Neural progenitor cell (in vitro differentiated cells): ENCODE measurements around the gene HSP90AB1. TPM values are rescaled to one million over a fixed set of nuclear protein-coding genes. Genes with fewer than 3 reads are reported as not detected.

Experiments used
- DNase-seq: peaks from one replicate; pipeline ENCODE4 v3.0.0-alpha.2; 2016; ENCODE audit warnings: low spot score
- H2AFZ ChIP-seq: fragments of 200-600 bp; sonication (generic); replicated peaks from 2 replicates; pipeline ENCODE4 v1.6.1; 2016; ENCODE audit warnings: antibody characterized with exemption
- H3F3A ChIP-seq: fragments of 200-600 bp; sonication (generic); 2 replicates; pipeline ENCODE4 v1.6.1; 2016; ENCODE audit warnings: antibody characterized with exemption, low read depth
- H3K27ac ChIP-seq: fragments of 200-600 bp; sonication (generic); 2 replicates; pipeline ENCODE4 v1.5.1; 2016; ENCODE audit warnings: mild to moderate bottlenecking
- H3K27me3 ChIP-seq: fragments of 200-600 bp; sonication (generic); 2 replicates; pipeline ENCODE4 v1.6.1; 2016; ENCODE audit warnings: mild to moderate bottlenecking, moderate library complexity
- H3K36me3 ChIP-seq: fragments of 200-600 bp; sonication (generic); 2 replicates; pipeline ENCODE4 v1.5.1; 2016
- H3K4me1 ChIP-seq: fragments of 200-600 bp; sonication (generic); 2 replicates; pipeline ENCODE4 v1.6.1; 2016; ENCODE audit warnings: mixed run types
- H3K4me2 ChIP-seq: fragments of 200-600 bp; sonication (generic); 2 replicates; pipeline ENCODE4 v1.6.1; 2016
- H3K4me3 ChIP-seq: fragments of 200-600 bp; sonication (generic); 2 replicates; pipeline ENCODE4 v1.5.1; 2016
- H3K79me2 ChIP-seq: fragments of 200-600 bp; sonication (generic); 2 replicates; pipeline ENCODE4 v1.6.1; 2016; ENCODE audit warnings: low read depth
- H3K9ac ChIP-seq: fragments of 200-600 bp; sonication (generic); 2 replicates; pipeline ENCODE4 v1.6.1; 2016
- H3K9me3 ChIP-seq: fragments of 200-600 bp; sonication (generic); 2 replicates; pipeline ENCODE4 v1.5.1; 2016; ENCODE audit warnings: low read depth
- H4K20me1 ChIP-seq: fragments of 200-600 bp; sonication (generic); 2 replicates; pipeline ENCODE4 v1.6.1; 2016; ENCODE audit warnings: low read depth
- H3K27ac Mint-ChIP-seq: 3 replicates; pipeline ENCODE4 v1.8.0; 2021; ENCODE audit warnings: mixed read lengths
- H3K27me3 Mint-ChIP-seq: 2 replicates; pipeline ENCODE4 v1.8.0; 2022; ENCODE audit warnings: low read depth, mild to moderate bottlenecking, inconsistent platforms, moderate library complexity, mixed read lengths; ENCODE audit not compliant: insufficient read depth
- H3K36me3 Mint-ChIP-seq: 3 replicates; pipeline ENCODE4 v1.8.0; 2021; ENCODE audit warnings: mixed read lengths
- H3K4me1 Mint-ChIP-seq: 3 replicates; pipeline ENCODE4 v1.8.0; 2021; ENCODE audit warnings: mixed read lengths
- H3K4me3 Mint-ChIP-seq: 3 replicates; pipeline ENCODE4 v1.8.0; 2021; ENCODE audit warnings: mild to moderate bottlenecking, moderate library complexity, mixed read lengths
- H3K9me3 Mint-ChIP-seq: 3 replicates; pipeline ENCODE4 v1.8.0; 2020; ENCODE audit warnings: mixed read lengths
- CTCF ChIP-seq: fragments of 200-600 bp; sonication (generic); IDR thresholded peaks from 2 replicates; pipeline ENCODE4 v1.5.1; 2017; ENCODE audit warnings: antibody characterized with exemption, mild to moderate bottlenecking
- EZH2 ChIP-seq: fragments of 200-600 bp; sonication (generic); IDR thresholded peaks from 2 replicates; pipeline ENCODE4 v1.6.1; 2017; ENCODE audit warnings: antibody characterized with exemption, mild to moderate bottlenecking, moderate library complexity
- EZH2phosphoT487 ChIP-seq: fragments of 200-600 bp; sonication (generic); IDR thresholded peaks from 2 replicates; pipeline ENCODE4 v1.6.1; 2017; ENCODE audit warnings: antibody characterized with exemption
- total RNA-seq: library from RNA; depleted of rRNA; stranded (reverse); fragments of >200 nt; gene quantifications from 2 replicates; pipeline ENCODE4 v1.2.3, GENCODE V29; 2015; ENCODE audit warnings: low replicate concordance

The HSP90AB1 gene
- total RNA-seq, 1 donor from 2014 or later: 2,068 TPM

DNA sequence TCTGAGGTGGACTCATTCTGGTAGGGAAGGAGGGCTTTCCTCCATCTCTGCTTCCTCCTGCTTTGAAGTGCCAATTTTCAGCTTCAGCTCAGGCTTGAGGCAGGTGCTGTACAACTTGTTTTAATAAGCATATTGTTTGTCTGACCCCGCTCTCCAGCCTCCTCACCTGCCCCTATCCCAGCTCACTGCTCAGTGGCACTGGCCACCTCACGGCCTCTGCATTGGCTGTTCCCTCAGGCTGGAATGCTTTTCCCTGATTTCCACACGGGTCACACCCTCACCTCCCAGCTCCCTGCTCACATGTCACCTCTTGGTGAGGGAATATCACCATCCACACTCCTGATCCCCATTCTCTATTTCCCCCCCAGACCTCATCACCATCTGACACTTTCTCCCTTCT is 52.0 kb downstream of the HSP90AB1 start:
- Histone ChIP-seq H3K9me3 (no peaks in the 10 kb centered on the region), H3F3A (peaks cover 16% of the 10 kb centered on the region), H4K20me1 (peaks cover 13% of the 10 kb centered on the region), H2AFZ (no peak overlapping the region), H3K36me3 (no peaks in the 10 kb centered on the region), H3K27me3 (peaks cover 43% of the 10 kb centered on the region), H3K4me1 (peaks cover 2% of the 10 kb centered on the region), H3K9ac (no peak overlapping the region), H3K4me3 (no peak overlapping the region), H3K79me2 (no peaks in the 10 kb centered on the region), H3K4me2 (no peak overlapping the region), H3K27ac (no peak overlapping the region)
- H3K36me3 Mint-ChIP-seq: peaks cover 19% of the 10 kb centered on the region
- no peak for TF ChIP-seq EZH2
- TF ChIP-seq CTCF: no peak
- no peak for TF ChIP-seq EZH2phosphoT487
- peaks cover 15% of the 10 kb centered on the region for H3K27me3 Mint-ChIP-seq
- no peak overlapping the region for H3K27ac Mint-ChIP-seq
- no peak for DNase-seq
- peak overlapping the region; percentile 67 for H3K4me3 Mint-ChIP-seq
- peaks cover 18% of the 10 kb centered on the region for H3K4me1 Mint-ChIP-seq
- peaks cover 2% of the 10 kb centered on the region for H3K9me3 Mint-ChIP-seq

DNA sequence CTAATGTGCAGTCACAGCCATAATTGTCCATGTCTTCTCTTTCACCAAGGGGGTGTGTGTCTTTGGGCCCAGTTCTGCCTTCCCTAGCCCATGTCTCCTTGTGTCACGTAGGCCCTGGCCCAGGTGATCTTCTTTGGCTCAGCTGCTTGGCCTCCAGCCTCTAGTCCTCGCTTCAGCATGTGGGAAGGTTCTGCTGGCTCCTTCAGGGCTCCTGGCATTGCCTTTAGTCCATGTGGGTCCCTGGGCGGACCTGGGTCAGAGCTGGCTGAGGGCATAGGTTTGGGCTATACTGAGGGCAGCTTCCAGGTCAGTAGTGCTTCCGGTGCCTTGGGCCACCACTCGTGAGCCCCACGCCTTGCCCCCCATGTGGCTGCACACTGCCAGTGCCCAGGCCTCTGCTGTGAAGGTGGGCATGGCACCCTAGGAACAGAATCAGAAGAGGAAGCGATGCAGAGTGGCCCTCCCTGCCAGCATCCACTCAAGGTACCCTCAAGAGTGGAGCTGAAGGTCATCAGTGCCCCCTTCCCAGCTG is 53.5 kb downstream of the HSP90AB1 start:
- peaks cover 18% of the 10 kb centered on the region for H3K4me1 Mint-ChIP-seq
- Histone ChIP-seq H3K27me3 (peaks cover 32% of the 10 kb centered on the region), H3K79me2 (no peaks in the 10 kb centered on the region), H3F3A (peaks cover 16% of the 10 kb centered on the region), H3K9me3 (no peaks in the 10 kb centered on the region), H2AFZ (no peak overlapping the region), H3K9ac (no peak overlapping the region), H3K4me3 (no peak overlapping the region), H3K27ac (no peak overlapping the region), H3K4me1 (peaks cover 2% of the 10 kb centered on the region), H3K36me3 (no peaks in the 10 kb centered on the region), H3K4me2 (no peak overlapping the region), H4K20me1 (peaks cover 15% of the 10 kb centered on the region)
- H3K27ac Mint-ChIP-seq: no peak overlapping the region
- H3K27me3 Mint-ChIP-seq: peaks cover 15% of the 10 kb centered on the region
- H3K4me3 Mint-ChIP-seq: no peak overlapping the region
- H3K36me3 Mint-ChIP-seq: peaks cover 20% of the 10 kb centered on the region
- TF ChIP-seq CTCF: no peak
- TF ChIP-seq EZH2: no peak
- TF ChIP-seq EZH2phosphoT487: no peak
- DNase-seq: no peak
- H3K9me3 Mint-ChIP-seq: peaks cover 2% of the 10 kb centered on the region

- Histone ChIP-seq H3K27me3 (peaks cover 24% of the 10 kb centered on the region), H2AFZ (no peak overlapping the region), H3K4me1 (peaks cover 2% of the 10 kb centered on the region), H3K4me3 (no peak overlapping the region), H3K9ac (no peak overlapping the region), H4K20me1 (peaks cover 15% of the 10 kb centered on the region), H3K4me2 (no peak overlapping the region), H3K79me2 (no peaks in the 10 kb centered on the region), H3K36me3 (no peaks in the 10 kb centered on the region), H3K27ac (no peak overlapping the region), H3F3A (peaks cover 16% of the 10 kb centered on the region), H3K9me3 (no peaks in the 10 kb centered on the region)
- no peak for DNase-seq
- no peak overlapping the region for H3K4me3 Mint-ChIP-seq
- H3K27ac Mint-ChIP-seq: no peak overlapping the region
- TF ChIP-seq EZH2 (no peak), CTCF (no peak), EZH2phosphoT487 (no peak)
- peaks cover 15% of the 10 kb centered on the region for H3K27me3 Mint-ChIP-seq
- H3K9me3 Mint-ChIP-seq: peaks cover 2% of the 10 kb centered on the region
- peaks cover 26% of the 10 kb centered on the region for H3K36me3 Mint-ChIP-seq
- H3K4me1 Mint-ChIP-seq: peaks cover 24% of the 10 kb centered on the region
Observed at GRCh38 chr6:44301106-44301505, 54.2 kb downstream of the HSP90AB1 start.
